IPS DF 6.9 (cell line): ENCODE measurements around the gene ASCC1.

Source experiments
- DNase-seq: peaks from one replicate; pipeline ENCODE4 v3.0.0-alpha.2; 2013; ENCODE audit warnings: low read depth, low spot score
- H3K27ac ChIP-seq: one replicate; pipeline ENCODE4 v1.5.1; 2013; ENCODE audit warnings: low read length, control low read depth
- H3K27me3 ChIP-seq: 2 replicates; pipeline ENCODE4 v1.6.1; 2013; ENCODE audit warnings: mild to moderate bottlenecking, low read length; ENCODE audit not compliant: control insufficient read depth, insufficient read depth
- H3K36me3 ChIP-seq: 2 replicates; pipeline ENCODE4 v1.6.1; 2013; ENCODE audit warnings: low read length; ENCODE audit not compliant: control insufficient read depth, insufficient read depth
- H3K4me1 ChIP-seq: 2 replicates; pipeline ENCODE4 v1.6.1; 2013; ENCODE audit warnings: low read length; ENCODE audit not compliant: control insufficient read depth, insufficient read depth
- H3K4me3 ChIP-seq: 2 replicates; pipeline ENCODE4 v1.5.1; 2013; ENCODE audit warnings: mild to moderate bottlenecking, low read length
- H3K9me3 ChIP-seq: 2 replicates; pipeline ENCODE4 v1.6.1; 2013; ENCODE audit warnings: low read length, inconsistent platforms; ENCODE audit not compliant: control insufficient read depth, insufficient read depth
- whole genome bisulfite sequencing: extraction: QIAGEN DNeasy Blood & Tissue Kit; methylation state at CpG from one replicate; pipeline ENCODE4 v1.1.7; 2013; ENCODE audit warnings: mixed read lengths, missing lambda C conversion rate; ENCODE audit not compliant: insufficient read length, insufficient coverage; 5-methylcytosine and 5-hydroxymethylcytosine counted together

Gene ASCC1

GRCh38 chr10:72200883-72201282 is 15.2 kb downstream of the ASCC1 start:
- Histone ChIP-seq H3K4me1 (no peaks in the 10 kb centered on the region), H3K9me3 (no peaks in the 10 kb centered on the region), H3K36me3 (peaks cover 4% of the 10 kb centered on the region; the same call in 1 of the 2 replicates), H3K27ac (no peak overlapping the region), H3K4me3 (no peak overlapping the region), H3K27me3 (no peaks in the 10 kb centered on the region)
- no peak for DNase-seq
- WGBS = no CpG with 5 or more reads among the region's 3 CpGs

- H3K9me3 ChIP-seq = no peaks in the 10 kb centered on the region
- no CpG with 5 or more reads among the region's 2 CpGs for WGBS
- H3K4me1 ChIP-seq = no peaks in the 10 kb centered on the region
- no peak for DNase-seq
- no peak overlapping the region for H3K4me3 ChIP-seq
- no peaks in the 10 kb centered on the region for H3K27me3 ChIP-seq
- H3K27ac ChIP-seq = no peak overlapping the region
- no peaks in the 10 kb centered on the region for H3K36me3 ChIP-seq
Measured at GRCh38 chr10:72194949-72195348, 21.1 kb downstream of the ASCC1 start.

GRCh38 chr10:72186982-72187330 is 29.1 kb downstream of the ASCC1 start:
- no peaks in the 10 kb centered on the region for H3K4me1 ChIP-seq
- no peak overlapping the region for H3K27ac ChIP-seq
- DNase-seq = no peak
- no peaks in the 10 kb centered on the region for H3K9me3 ChIP-seq
- no peaks in the 10 kb centered on the region for H3K27me3 ChIP-seq
- WGBS = no CpG with 5 or more reads among the region's 3 CpGs
- H3K36me3 ChIP-seq = no peaks in the 10 kb centered on the region
- no peak overlapping the region for H3K4me3 ChIP-seq

- H3K4me1 ChIP-seq = no peaks in the 10 kb centered on the region
- no peak overlapping the region for H3K27ac ChIP-seq
- H3K27me3 ChIP-seq = no peaks in the 10 kb centered on the region
- no peak for DNase-seq
- no CpG with 5 or more reads among the region's 7 CpGs for WGBS
- H3K9me3 ChIP-seq = no peaks in the 10 kb centered on the region
- H3K36me3 ChIP-seq = no peaks in the 10 kb centered on the region
- no peak overlapping the region for H3K4me3 ChIP-seq
Measured at GRCh38 chr10:72186258-72186981, 29.7 kb downstream of the ASCC1 start.

- no CpG with 5 or more reads among the region's 2 CpGs for WGBS
- Histone ChIP-seq H3K27me3 (no peaks in the 10 kb centered on the region), H3K36me3 (no peaks in the 10 kb centered on the region), H3K4me3 (no peak overlapping the region), H3K9me3 (no peaks in the 10 kb centered on the region), H3K27ac (no peak overlapping the region), H3K4me1 (no peaks in the 10 kb centered on the region)
- no peak for DNase-seq
Measured at GRCh38 chr10:72184156-72184555, 31.9 kb downstream of the ASCC1 start.

GRCh38 chr10:72177454-72177853 is 38.6 kb downstream of the ASCC1 start:
- Histone ChIP-seq H3K36me3 (no peaks in the 10 kb centered on the region), H3K27me3 (no peaks in the 10 kb centered on the region), H3K4me1 (no peaks in the 10 kb centered on the region), H3K9me3 (no peaks in the 10 kb centered on the region), H3K4me3 (no peak overlapping the region), H3K27ac (no peak overlapping the region)
- no peak for DNase-seq
- no CpG with 5 or more reads among the region's 2 CpGs for WGBS

GRCh38 chr10:72176701-72177100 is 39.4 kb downstream of the ASCC1 start:
- DNase-seq = no peak
- H3K36me3 ChIP-seq = no peaks in the 10 kb centered on the region
- H3K27ac ChIP-seq = no peak overlapping the region
- no peaks in the 10 kb centered on the region for H3K27me3 ChIP-seq
- no peaks in the 10 kb centered on the region for H3K4me1 ChIP-seq
- no peaks in the 10 kb centered on the region for H3K9me3 ChIP-seq
- H3K4me3 ChIP-seq = no peak overlapping the region
- WGBS = no CpG with 5 or more reads among the region's 2 CpGs

- WGBS = no CpG with 5 or more reads among the region's 1 CpG
- no peaks in the 10 kb centered on the region for H3K9me3 ChIP-seq
- H3K27me3 ChIP-seq = no peaks in the 10 kb centered on the region
- H3K27ac ChIP-seq = no peak overlapping the region
- DNase-seq = no peak
- H3K4me3 ChIP-seq = no peak overlapping the region
- H3K36me3 ChIP-seq = no peaks in the 10 kb centered on the region
- H3K4me1 ChIP-seq = no peaks in the 10 kb centered on the region
Measured at GRCh38 chr10:72175149-72175548, 40.9 kb downstream of the ASCC1 start.

- H3K27me3 ChIP-seq = no peaks in the 10 kb centered on the region
- no peaks in the 10 kb centered on the region for H3K4me1 ChIP-seq
- no peaks in the 10 kb centered on the region for H3K9me3 ChIP-seq
- H3K36me3 ChIP-seq = no peaks in the 10 kb centered on the region
- no peak overlapping the region for H3K4me3 ChIP-seq
- H3K27ac ChIP-seq = no peak overlapping the region
- DNase-seq = no peak
Measured at GRCh38 chr10:72174297-72174662, 41.8 kb downstream of the ASCC1 start.

- DNase-seq = no peak
- WGBS = no CpG with 5 or more reads among the region's 7 CpGs
- Histone ChIP-seq H3K9me3 (no peaks in the 10 kb centered on the region), H3K27ac (no peak overlapping the region), H3K27me3 (no peaks in the 10 kb centered on the region), H3K4me3 (no peak overlapping the region), H3K36me3 (no peaks in the 10 kb centered on the region), H3K4me1 (no peaks in the 10 kb centered on the region)
Measured at GRCh38 chr10:72173619-72174296, 42.3 kb downstream of the ASCC1 start.

- no peak for DNase-seq
- no peaks in the 10 kb centered on the region for H3K4me1 ChIP-seq
- no peaks in the 10 kb centered on the region for H3K36me3 ChIP-seq
- no peak overlapping the region for H3K4me3 ChIP-seq
- no peak overlapping the region for H3K27ac ChIP-seq
- H3K27me3 ChIP-seq = no peaks in the 10 kb centered on the region
- H3K9me3 ChIP-seq = no peaks in the 10 kb centered on the region
- WGBS = no CpG with 5 or more reads among the region's 3 CpGs
Measured at GRCh38 chr10:72173262-72173618, 42.8 kb downstream of the ASCC1 start.
